Smooth muscle cell of the brain vasculature (primary cell): ENCODE data around the gene POLR2B.
"Not testable (repeated sequence)": the region's sequence is repeated elsewhere in the genome, so short reads cannot be mapped to it uniquely, and the experiment has no call there.

Source experiments
- DNase-seq: peaks from one replicate; pipeline ENCODE4 v3.0.0-alpha.2; 2012; ENCODE audit warnings: low read depth, low spot score

POLR2B gene

DNA sequence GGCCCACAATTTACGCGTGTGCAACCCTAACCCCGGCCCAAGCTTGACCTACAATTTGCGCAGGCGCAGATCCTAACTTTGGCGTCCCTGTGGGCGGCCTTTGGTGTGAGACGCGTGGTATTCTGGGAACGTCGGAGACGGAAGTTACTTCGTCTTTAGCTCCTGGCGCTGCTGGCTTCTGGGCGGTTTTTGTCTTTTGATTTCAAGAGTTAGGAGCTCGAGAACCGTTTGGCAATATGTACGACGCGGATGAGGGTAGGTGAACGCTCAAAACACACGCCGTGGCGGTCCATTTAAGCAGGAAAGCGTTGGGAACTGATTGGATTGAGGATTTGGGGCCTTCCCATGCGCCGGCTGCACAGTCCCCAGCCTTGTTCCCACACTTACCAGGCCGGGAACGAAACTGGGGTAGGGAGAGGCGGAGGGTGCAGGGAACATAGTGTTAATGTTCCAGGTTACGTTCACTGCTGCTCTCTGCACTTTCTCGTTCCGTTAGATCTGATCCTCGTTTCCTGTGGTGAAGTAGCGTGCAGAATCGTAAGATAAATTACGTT lies at the start of gene POLR2B:
Gene POLR2B, plus strand, starts transcription at position 147 of the 554 bp plus-strand sequence. Its CDS starts 90 bp downstream, at position 237.
- DNase-seq, result peak; percentile 85

DNA sequence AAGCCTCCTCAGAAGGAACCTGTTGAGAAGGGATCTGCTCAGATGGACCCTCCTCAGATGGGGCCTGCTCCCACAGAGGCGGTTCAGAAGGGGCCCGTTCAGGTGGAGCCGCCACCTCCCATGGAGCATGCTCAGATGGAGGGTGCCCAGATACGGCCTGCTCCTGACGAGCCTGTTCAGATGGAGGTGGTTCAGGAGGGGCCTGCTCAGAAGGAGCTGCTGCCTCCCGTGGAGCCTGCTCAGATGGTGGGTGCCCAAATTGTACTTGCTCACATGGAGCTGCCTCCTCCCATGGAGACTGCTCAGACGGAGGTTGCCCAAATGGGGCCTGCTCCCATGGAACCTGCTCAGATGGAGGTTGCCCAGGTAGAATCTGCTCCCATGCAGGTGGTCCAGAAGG lies 48.1 kb upstream of the POLR2B start:
- no peak for DNase-seq

DNA sequence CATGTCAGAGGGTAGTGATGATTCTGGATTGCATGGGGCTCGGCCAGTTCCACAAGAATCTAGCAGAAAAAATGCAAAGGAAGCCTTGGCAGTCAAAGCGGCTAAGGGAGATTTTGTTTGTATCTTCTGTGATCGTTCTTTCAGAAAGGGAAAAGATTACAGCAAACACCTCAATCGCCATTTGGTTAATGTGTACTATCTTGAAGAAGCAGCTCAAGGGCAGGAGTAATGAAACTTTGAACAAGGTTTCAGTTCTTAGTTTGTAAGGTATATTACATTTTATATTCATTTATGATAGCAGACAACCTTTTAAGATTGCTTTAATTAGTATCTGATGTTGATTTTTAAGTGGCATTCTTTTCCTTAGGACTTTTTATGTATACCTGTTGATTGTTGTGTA lies 46.8 kb upstream of the POLR2B start:
- no peak for DNase-seq

DNA sequence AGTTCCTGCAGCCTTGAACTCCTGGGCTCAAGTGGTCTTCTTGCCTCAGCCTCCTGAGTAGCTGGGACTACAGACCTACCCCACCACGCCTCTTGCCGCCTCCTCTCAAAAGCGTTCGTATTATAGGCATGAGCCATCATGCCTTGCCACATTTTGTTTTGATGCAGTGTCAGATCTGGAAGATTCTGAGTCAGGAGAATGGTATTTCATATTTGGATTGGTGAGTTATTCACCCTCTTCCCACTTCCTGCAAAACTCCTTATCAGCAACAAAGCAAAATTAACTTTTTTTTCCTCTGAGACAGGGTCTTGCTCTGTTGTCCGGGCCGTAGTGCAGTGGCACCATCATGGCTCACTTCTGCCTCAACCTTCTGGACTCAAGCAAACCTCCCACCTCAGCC lies 41.4 kb upstream of the POLR2B start:
- no peak for DNase-seq

DNA sequence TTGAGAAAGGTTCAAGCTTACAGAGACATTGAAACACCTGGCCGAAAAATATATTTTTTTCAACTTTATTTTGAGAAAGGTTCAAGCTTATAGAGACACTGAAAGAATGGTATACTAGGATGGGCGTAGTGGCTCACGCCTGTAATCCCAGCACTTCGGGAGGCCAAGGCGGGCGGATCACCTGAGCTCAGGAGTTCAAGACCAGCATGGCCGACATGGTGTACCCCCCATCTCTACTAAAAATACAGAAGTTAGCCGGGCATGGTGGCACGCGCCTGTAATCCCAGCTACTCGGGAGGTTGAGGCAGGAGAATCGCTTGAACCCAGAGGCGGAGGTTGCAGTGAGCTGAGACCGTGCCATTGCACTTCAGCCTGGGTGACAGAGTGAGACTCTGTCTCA lies 38.9 kb upstream of the POLR2B start:
- not testable (repeated sequence) for DNase-seq

DNA sequence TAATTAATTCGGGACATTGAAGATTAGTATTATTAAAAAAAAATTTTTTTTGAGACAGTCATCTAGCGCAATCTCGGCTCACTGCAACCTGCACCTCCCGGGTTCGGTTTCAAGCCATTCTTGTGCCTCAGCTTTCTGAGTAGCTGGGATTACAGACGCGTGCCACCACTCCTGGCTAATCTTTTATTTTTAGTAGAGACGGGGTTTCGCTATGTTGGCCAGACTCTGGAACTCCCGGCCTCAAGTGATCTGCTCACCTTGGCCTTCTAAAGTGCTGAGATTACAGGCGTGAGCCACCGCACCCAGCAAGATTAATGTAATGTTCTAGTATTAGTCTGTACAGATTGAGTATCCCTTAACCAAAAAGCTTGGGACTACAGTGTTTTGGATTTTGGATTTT lies 38.3 kb upstream of the POLR2B start:
- DNase-seq, result no peak

DNA sequence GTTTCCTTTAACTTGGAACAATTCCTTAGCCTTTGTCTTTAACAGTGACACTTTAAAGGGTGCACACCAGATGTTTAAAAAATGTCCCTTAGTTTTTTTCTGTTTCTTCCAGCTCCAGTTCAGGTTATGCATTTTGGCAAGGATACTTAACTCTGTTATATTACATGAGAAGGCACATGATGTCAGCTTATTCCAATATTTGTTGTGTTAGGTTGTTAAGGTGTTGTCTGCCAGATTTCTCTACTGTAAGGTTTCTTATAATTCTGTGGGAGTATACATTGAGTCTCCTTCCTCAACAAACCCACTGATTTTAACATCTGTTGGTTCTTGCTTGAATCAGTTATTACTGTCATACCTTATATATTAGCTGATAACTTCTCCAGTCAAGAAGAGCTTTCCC lies 37.7 kb upstream of the POLR2B start:
- no peak for DNase-seq

DNA sequence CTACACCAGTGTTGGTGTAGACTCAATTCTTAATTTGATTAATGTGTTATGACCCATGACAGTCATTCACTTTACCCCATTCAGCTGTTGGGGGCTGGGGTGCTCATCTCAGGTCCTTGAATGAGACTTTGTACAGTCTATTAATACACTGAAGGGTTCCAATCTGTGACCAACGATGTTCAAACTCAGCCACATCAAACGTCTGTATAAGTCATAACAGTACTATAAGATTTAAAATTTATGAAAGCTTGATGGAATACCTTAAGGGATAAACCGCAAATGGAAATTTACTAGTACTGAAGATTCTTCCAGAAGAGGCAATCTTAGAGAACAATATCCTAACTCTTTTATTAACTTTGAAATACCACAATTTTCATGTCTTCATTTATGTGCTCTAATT lies 37.3 kb upstream of the POLR2B start:
- DNase-seq, result no peak

DNA sequence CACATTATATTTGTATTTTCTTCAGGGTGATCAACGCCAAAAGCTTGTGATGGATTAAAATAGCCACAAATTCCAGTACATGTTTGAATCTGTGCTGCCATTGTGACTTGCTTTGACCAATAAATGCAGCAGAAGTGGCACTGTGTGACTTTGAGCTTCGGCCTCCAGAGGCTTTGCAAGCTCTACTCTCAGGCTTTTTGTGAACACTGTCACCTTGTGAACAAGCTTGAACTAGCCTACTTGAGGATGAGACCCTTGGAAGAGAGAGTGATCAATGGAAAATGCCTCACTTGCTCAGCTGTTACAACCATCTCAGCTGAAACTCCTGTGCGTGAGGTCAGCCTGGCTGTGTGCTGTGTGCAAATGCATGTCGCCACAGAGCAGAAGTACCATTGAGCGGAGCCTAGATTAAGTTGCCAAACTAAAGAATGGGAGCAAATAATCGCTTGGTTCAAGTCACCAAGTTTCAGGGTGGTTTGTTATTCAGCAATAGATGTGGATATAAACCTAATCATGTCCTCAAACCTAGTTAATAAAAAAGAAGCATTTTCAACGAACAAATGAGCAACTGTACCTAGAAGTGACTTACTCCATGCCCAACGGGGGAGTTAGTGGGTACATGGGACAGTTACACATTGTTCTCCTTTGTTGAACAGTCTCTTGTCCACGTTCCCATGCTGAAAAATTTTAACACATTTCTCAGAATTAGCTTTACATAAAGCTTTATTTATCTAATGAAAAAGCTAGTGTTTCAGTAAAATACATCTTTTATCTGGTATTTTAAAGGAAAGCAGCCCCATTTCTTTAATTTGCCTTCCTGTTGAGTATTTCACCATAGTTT lies 24.8 kb upstream of the POLR2B start:
- DNase-seq, result no peak

DNA sequence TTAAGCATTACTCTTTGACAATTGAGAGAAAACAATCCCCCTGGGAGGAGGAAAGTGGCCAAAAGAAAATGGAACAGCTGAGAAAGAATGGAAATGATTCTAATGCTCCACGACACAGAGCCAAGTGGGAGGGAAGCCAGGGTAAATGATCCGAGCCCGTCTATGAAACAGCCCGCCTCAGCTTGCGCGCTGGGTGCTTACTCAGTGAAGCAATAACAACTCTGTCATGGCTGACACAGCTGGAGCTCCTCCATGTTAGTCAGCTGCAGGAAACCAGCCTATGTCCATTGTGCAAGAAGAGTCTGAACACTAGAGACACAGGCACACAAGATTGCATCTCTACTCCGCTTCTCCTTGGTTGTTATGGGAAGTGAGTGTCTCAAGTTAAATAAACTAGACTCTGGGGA lies 20.6 kb upstream of the POLR2B start:
- DNase-seq, result peak; percentile 83

DNA sequence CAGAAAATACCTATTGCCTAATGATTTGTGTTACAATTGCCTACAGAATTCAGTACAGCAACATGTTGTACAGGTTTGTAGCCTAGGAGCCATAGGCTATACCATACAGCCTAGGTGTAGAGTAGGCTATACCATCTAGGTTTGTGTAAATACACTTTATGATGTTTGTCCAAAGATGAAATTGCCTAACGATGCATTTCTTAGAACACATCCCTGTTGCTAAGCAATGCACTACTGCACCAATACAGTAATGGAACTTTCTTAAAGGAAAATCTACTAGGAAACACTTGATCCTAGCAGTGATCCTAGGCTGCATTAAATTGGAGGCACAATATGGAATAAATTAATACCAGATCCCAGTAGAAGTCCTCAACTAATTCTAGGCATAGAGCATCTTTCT lies 19.6 kb upstream of the POLR2B start:
- DNase-seq, result no peak

DNA sequence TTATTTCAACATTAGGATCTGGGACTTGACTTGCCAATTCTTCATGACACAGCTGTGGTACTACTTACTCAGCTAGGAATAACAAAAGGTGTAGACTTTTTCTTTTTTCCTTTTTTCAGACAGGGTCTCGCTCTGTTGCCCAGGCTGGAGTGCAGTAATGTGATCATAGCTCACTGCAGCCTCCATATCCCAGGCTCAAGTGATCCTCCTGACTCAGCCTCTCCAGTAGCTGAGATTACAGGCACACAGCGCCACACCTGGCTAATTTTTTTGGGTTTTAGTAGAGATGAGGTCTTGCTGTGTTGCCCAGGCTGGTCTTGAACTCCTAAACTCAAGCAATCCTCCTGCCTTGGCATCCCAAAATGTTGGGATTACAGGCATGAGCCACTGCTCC lies 17.6 kb upstream of the POLR2B start:
- no peak for DNase-seq

DNA sequence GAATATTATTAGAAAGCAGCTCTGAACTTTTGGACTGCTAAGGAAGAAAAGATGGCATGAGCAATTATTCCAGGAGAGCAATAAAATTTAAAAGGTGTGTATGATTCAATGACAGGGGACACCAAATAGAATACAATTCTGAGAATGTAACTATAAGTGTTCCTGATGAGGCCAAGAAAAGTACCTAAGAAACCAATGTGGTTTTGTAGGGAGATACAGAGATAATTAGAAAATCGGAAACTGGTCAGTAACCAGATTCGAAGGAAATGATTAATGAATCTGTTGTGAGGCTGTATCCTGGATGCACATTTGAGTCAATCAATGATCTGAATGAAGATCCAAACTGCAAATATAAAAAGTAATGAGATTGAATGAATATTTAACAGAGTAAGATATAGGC lies 7.3 kb upstream of the POLR2B start:
- no peak for DNase-seq

DNA sequence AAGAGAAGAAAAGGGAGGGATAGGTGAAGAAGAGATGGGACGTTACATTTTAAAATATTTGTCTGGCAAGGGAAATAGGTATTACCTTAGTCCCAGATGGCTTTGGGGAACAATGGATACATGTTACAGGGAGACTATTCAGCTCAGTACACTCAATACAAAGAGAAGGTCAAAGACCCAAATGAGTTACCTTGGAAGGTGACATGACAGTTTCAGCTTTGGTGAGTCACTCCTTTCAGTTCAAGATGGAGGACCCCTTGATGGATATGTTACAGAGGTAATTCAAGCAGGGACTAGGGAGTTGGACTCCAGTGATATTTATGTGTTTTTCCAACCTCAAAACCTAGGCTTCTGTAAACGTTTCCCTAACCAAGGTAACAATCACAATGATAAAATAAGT lies 6.3 kb upstream of the POLR2B start:
- DNase-seq, result no peak

DNA sequence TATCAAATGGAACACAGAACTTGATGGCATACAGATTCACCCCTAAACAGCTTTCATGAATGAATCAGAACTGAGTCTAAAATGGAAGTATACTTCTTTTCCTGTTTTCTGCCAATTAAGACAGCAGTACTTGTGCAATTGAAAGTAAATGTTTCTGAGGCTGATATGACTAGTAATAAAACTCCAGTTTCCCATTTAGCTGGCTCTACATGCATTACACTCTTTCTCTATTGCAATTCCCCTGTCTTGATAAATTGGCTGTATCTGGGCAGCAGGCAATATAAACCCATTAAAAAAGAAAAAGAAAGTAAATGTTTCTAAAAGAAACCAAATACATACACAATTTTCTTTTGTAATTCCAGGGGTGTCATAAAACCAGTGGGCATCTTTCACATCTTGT lies 5.9 kb upstream of the POLR2B start:
- no peak for DNase-seq

DNA sequence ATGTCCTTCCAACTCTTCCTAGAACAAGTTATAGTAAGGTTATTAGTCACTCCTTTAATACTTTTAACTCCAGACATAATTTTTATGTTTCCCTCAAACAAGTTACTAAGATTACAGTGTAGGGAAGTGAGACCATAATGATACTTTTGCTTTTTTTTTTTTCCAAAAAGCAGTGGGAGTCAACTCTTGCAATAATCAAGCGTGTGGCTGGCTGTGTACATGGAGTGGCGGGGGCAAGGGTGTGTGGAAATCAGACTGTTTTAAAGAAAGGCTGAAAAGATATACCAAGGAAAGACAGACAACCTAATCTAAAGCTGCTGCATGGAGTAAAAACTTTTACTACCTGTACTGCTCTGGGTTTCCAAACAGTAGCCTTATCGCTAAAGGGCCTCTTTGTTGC lies 5.4 kb upstream of the POLR2B start:
- DNase-seq, result no peak

DNA sequence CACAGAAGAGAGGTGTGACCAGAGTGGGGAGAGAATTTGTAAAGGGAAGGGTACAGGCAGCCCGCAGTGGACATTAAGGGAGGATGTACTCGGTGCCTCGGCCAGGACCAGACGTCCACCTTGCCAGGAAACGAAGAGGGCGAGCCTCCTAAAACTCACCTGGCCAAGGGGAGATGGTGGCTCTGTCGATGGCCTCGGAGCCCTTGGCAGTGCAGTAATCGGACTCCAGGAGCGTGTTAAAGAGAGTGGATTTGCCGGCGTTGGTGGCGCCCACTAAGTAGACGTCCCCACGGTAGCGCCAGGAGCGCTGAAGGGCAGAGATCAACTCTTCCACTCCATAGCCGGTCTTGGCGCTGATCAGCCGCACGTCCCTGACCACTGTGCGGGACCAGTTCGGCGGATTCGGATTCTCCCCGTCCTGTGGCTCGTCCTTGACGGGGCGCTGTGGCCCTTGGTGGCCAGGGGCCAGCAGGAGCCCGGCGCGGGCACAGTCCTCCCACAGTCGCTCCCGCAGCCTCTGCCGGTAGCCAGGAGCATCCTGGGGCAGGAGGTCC lies 2.3 kb upstream of the POLR2B start:
- DNase-seq, result no peak

DNA sequence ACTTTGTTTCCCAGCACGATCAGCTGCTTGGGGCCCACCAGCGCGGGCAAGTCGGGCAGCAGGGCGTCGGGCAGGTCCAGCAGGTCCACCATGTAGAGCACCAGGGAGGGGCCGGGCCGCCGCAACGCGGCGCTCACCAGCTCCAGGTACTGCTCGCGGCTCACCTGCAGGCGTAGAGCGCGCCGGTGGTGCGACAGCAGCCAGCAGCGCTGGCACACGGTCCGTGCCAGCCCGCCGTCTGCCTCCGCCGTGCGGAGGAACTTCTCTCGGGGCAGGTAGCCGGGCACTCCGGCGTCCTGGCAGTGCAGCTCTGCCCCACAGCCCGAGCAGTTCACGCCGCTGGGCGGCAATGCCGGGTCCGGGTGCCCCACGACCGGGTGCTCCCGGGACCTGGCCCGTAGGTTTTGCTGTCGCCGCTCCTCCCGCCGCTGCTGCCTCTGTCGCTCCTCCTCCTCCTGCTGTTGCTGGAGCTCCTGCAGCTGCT lies 1.8 kb upstream of the POLR2B start:
- DNase-seq, result no peak

DNA sequence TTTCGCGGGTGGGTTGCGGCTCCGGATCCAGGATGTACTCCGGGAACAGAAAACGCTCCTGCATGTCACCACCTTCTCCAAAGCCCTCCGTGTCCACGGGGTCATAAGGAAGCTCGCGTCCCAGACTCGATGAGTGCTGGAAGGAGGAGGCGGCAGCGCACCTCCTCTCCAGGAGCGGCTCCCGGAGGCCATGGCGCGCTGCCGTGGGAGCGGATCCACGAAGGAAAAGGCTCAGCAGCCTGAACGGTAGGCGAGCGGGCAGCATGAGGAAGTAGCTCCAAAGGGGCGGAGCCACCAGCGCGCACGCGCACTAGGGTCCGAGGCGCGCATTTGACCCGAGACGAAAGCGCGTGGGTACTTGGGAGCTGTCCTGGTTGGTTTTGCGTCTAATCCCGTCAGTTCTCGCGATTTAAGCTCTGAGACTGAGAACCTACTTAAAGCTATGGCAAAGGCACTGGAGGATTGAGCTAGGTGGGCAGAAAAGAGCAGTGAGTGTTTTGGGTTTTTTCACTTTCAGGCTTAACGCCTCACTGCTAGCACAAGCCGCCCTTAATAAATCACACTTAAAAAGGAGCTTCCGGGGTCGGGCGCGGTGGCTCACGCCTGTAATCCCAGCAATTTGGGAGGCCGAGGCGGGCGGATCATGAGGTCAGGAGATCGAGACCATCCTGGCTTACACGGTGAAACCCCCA lies 1.2 kb upstream of the POLR2B start, which contains the start of gene NOA1:
Gene NOA1, minus strand, starts transcription at position 286 of the 692 bp plus-strand sequence. Its CDS starts 21 bp downstream, at position 265.
- DNase-seq, result peak; percentile 98

DNA sequence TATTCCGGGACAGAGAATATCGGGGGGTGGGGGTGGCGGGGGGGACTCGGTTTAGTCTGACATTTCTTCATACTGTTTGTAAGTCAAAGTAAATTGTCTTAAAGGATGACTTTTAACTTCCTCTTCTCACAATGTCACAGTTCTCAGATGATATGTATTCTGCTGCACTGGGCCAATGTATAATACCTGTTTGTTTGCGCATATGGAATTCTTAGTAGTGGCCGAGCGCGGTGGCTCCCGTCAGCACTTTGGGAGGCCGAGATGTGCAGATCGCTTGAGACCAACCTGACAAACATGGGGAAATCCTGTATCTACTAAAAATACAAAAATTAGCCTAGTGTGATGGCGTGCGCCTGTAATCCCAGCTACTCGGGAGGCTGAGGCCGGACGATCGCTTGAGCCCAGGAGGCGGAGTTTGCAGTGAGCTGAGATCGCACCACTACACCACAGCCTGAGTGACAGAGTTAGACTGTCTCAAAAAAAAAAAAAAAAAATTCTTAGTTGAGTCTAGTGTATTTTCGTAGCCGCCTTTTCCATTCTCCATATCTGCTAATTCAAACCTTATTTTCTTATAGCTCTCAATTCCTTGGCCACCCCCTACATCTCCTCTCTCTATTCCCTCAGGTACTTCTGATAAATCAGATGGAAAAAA lies 851 bp downstream of the POLR2B start:
- no peak for DNase-seq

DNA sequence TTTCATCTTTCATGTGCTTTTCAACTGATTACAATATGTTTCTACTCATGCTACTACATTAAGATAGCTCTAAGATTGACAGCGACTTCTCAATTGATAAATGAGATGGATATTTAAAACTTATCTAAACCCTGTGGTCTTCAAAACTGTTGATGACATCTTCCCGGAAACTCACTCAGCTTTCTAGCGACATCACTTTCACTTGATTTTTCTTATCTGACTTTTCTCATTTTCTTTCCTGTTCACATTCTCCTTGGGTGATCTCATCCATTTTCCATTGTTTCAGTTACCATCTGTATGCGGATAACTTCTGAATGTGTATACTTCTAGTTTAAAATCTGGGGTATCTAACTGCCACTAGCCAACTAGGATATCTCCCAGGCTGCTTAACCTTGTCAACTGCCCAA lies 3.1 kb downstream of the POLR2B start:
- DNase-seq, result no peak

DNA sequence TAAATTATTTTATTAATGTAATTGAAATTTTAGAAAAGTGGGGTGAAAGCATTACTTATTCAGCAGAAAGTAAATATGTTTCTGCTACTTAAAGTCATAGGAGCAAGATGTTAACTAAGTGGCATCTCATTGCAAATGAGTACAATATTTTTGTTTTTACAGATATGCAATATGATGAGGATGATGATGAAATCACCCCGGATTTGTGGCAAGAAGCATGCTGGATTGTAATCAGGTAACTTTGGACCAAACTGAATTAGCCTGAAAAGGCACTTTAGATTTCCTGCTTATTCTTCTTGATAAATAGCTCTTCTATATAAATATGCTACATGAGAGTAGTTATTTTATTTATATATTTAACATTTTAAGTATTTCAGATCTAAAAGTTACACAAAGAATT lies 7.5 kb downstream of the POLR2B start:
- no peak for DNase-seq
